ENCODE results near the gene PIWIL4. TPM values are rescaled to one million over a fixed set of nuclear protein-coding genes. Genes with fewer than 3 reads are reported as not detected.

Gene PIWIL4
- total and polyA plus RNA-seq, 9 of the 15 experiments (the other 6 are each of a cell fraction or from before 2014, with no cell fraction given) = 6.3 to 17.0 (median 10.8) TPM

GRCh38 chr11:94567181-94567670 is at the start of gene PIWIL4 (continued):
- TF ChIP-seq NONO (IDR thresholded peaks at IDR 0.05; ENCODE audit: low read depth in 2 of 2, low read length in 1 of 2) = no peak
- no peak for TF ChIP-seq ZBTB7A (IDR thresholded peaks at IDR 0.05; ENCODE audit: borderline replicate concordance, control insufficient read depth, low read depth, low read length)
- TF ChIP-seq HNRNPUL1 (IDR thresholded peaks at IDR 0.05; ENCODE audit: low read length) = no peak
- no peak for TF ChIP-seq HLTF (IDR thresholded peaks at IDR 0.05)
- no peak for TF ChIP-seq ZNF277 (CRISPR knock-in tag; IDR thresholded peaks at IDR 0.05; ENCODE audit: borderline replicate concordance)
- TF ChIP-seq NR2F6 (CRISPR knock-in tag; IDR thresholded peaks at IDR 0.05) = no peak
- TF ChIP-seq ZNF23 (CRISPR knock-in tag; IDR thresholded peaks at IDR 0.05) = no peak
- no peak for TF ChIP-seq NCOA4 (IDR thresholded peaks at IDR 0.05; ENCODE audit: partially characterized antibody)
- TF ChIP-seq STAT5A (IDR thresholded peaks at IDR 0.05; ENCODE audit: borderline replicate concordance, low read length) = no peak
- TF ChIP-seq ETV6 (IDR thresholded peaks at IDR 0.05; ENCODE audit: borderline replicate concordance in 1 of 2, low read depth in 2 of 2, low read length in 1 of 2) = no peak
- no peak for TF ChIP-seq ETV6 (CRISPR knock-in tag; IDR thresholded peaks at IDR 0.05; ENCODE audit: borderline replicate concordance)
- TF ChIP-seq, protein P1, sequence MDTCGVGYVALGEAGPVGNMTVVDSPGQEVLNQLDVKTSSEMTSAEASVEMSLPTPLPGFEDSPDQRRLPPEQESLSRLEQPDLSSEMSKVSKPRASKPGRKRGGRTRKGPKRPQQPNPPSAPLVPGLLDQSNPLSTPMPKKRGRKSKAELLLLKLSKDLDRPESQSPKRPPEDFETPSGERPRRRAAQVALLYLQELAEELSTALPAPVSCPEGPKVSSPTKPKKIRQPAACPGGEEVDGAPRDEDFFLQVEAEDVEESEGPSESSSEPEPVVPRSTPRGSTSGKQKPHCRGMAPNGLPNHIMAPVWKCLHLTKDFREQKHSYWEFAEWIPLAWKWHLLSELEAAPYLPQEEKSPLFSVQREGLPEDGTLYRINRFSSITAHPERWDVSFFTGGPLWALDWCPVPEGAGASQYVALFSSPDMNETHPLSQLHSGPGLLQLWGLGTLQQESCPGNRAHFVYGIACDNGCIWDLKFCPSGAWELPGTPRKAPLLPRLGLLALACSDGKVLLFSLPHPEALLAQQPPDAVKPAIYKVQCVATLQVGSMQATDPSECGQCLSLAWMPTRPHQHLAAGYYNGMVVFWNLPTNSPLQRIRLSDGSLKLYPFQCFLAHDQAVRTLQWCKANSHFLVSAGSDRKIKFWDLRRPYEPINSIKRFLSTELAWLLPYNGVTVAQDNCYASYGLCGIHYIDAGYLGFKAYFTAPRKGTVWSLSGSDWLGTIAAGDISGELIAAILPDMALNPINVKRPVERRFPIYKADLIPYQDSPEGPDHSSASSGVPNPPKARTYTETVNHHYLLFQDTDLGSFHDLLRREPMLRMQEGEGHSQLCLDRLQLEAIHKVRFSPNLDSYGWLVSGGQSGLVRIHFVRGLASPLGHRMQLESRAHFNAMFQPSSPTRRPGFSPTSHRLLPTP (IDR thresholded peaks at IDR 0.05; ENCODE audit: borderline replicate concordance, extremely low read depth, insufficient read length) = no peak
- TF ChIP-seq, protein P2, sequence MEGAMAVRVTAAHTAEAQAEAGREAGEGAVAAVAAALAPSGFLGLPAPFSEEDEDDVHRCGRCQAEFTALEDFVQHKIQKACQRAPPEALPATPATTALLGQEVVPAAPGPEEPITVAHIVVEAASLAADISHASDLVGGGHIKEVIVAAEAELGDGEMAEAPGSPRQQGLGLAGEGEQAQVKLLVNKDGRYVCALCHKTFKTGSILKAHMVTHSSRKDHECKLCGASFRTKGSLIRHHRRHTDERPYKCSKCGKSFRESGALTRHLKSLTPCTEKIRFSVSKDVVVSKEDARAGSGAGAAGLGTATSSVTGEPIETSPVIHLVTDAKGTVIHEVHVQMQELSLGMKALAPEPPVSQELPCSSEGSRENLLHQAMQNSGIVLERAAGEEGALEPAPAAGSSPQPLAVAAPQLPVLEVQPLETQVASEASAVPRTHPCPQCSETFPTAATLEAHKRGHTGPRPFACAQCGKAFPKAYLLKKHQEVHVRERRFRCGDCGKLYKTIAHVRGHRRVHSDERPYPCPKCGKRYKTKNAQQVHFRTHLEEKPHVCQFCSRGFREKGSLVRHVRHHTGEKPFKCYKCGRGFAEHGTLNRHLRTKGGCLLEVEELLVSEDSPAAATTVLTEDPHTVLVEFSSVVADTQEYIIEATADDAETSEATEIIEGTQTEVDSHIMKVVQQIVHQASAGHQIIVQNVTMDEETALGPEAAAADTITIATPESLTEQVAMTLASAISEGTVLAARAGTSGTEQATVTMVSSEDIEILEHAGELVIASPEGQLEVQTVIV (CRISPR knock-in tag; IDR thresholded peaks at IDR 0.05; ENCODE audit: borderline replicate concordance) = no peak
- TF ChIP-seq HDAC3 (IDR thresholded peaks at IDR 0.05; ENCODE audit: borderline replicate concordance, partially characterized antibody) = no peak
- no peak for TF ChIP-seq FOXM1 (IDR thresholded peaks at IDR 0.05; ENCODE audit: low read depth)
- TF ChIP-seq FOXM1 (CRISPR knock-in tag; IDR thresholded peaks at IDR 0.05; ENCODE audit: low read depth) = no peak
- TF ChIP-seq GTF2A2 (tag; IDR thresholded peaks at IDR 0.05) = no peak
- TF ChIP-seq ZNF212 (CRISPR knock-in tag; IDR thresholded peaks at IDR 0.05) = no peak
- no peak for TF ChIP-seq CBX8 (IDR thresholded peaks at IDR 0.05; ENCODE audit: borderline replicate concordance, extremely low read depth, low read depth, low read length, poor library complexity, severe bottlenecking)
- TF ChIP-seq PRMT5 (CRISPR knock-in tag; IDR thresholded peaks at IDR 0.05) = no peak
- TF ChIP-seq MBD2 (IDR thresholded peaks at IDR 0.05; ENCODE audit: borderline replicate concordance, low read depth) = no peak; the same call in 1 of the 2 replicates
